ENCODE data around the gene ZMYND8. TPM values are rescaled to one million over a fixed set of nuclear protein-coding genes. Genes with fewer than 3 reads are reported as not detected.
"Not testable (repeated sequence)": the region's sequence is repeated elsewhere in the genome, so short reads cannot be mapped to it uniquely, and the experiment has no call there.

Gene ZMYND8
- total and polyA plus RNA-seq, 2 of the 8 experiments (the other 6 are each of a cell fraction or from before 2014, with no cell fraction given): 50.5 to 163 TPM

DNA sequence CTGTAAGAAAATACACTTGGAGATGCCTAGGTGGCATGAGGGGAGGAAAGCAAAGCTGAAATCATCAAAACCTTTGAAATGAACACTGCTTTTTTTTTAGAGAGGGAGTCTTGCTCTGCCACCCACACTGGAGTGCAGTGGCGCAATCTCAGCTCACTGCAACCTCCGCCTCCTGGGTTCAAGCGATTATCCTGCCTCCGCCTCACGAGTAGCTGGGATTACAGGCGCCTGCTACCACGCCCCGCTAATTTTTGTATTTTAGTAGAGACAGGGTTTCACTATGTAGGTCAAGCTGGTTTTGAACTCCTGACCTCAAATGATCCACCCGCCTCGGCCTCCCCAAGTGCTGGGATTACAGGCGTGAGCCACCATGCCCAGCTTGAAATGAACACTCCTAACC is 111.3 kb downstream of the ZMYND8 start:
- H2AFZ ChIP-seq (ENCODE audit: low read length): not testable (repeated sequence)

More for the DNA sequence above, 111.3 kb downstream of the ZMYND8 start:
- H4K8ac ChIP-seq (ENCODE audit: extremely low read depth, insufficient read depth, low read length); H4K5ac ChIP-seq (ENCODE audit: insufficient read length, low read depth, low read length); H2BK20ac ChIP-seq (ENCODE audit: low read length); H3K23me2 ChIP-seq (ENCODE audit: low read depth, low read length); H2BK5ac ChIP-seq (ENCODE audit: low read depth, low read length); DNase-seq (ENCODE audit: low read depth in 1 of 2, low spot score in 2 of 2); H3K9ac ChIP-seq (replicated peaks in 1 of 4; ENCODE audit: extremely low read depth in 1 of 4, low read depth in 3 of 4, low read length in 3 of 4); H2BK120ac ChIP-seq (replicated peaks; ENCODE audit: low read depth, low read length); H2BK12ac ChIP-seq (ENCODE audit: low read depth, low read length); H3K27ac ChIP-seq (ENCODE audit: low read depth, low read length); H4K91ac ChIP-seq (replicated peaks; ENCODE audit: insufficient read length, low read length); FAIRE-seq; H4K20me1 ChIP-seq (replicated peaks in 1 of 2; ENCODE audit: control insufficient read depth in 1 of 2, insufficient read depth in 2 of 2, low read length in 2 of 2); H3K79me1 ChIP-seq (ENCODE audit: low read depth, low read length); H3K4me2 ChIP-seq (ENCODE audit: insufficient read depth in 1 of 2, low read depth in 2 of 2, low read length in 2 of 2); H3K56ac ChIP-seq (replicated peaks; ENCODE audit: insufficient read length, low read depth, low read length); H3K23ac ChIP-seq (ENCODE audit: insufficient read length); H3K4ac ChIP-seq (replicated peaks; ENCODE audit: insufficient read length, low read depth, low read length); H3K14ac ChIP-seq (ENCODE audit: insufficient read length); H3K27me3 ChIP-seq (replicated peaks in 1 of 4; ENCODE audit: control insufficient read depth in 3 of 4, extremely low read depth in 1 of 4, insufficient read depth in 3 of 4, low read length in 3 of 4); H3K4me1 ChIP-seq (replicated peaks in 1 of 4; ENCODE audit: control insufficient read depth in 3 of 4, insufficient read depth in 4 of 4, low read length in 3 of 4); H3K18ac ChIP-seq (ENCODE audit: extremely low read depth, low read length); H3K4me3 ChIP-seq (ENCODE audit: extremely low read depth in 1 of 4, insufficient read depth in 2 of 4, low read depth in 3 of 4, low read length in 4 of 4); H2AK5ac ChIP-seq (ENCODE audit: low read depth, low read length); H3K9me3 ChIP-seq (ENCODE audit: insufficient read depth in 2 of 2, low read depth in 1 of 2, low read length in 1 of 2); H2BK15ac ChIP-seq (ENCODE audit: low read length): not testable (repeated sequence)
- ChIA-PET POLR2A (ENCODE audit: partially characterized antibody) (interaction anchor here (1.0 to 2.6 kb wide), 2 partner anchors 15 to 30 kb away, joined by 3 to 6 read pairs; no protein-coding TSS in a partner anchor), CTCF (ENCODE audit: partially characterized antibody) (interaction anchor here (2.0 to 2.3 kb wide), 2 partner anchors 28 to 139 kb away, joined by 8 to 10 read pairs; no protein-coding TSS in a partner anchor)
- Histone ChIP-seq H3K79me2 (ENCODE audit: control insufficient read depth in 1 of 2, insufficient read depth in 2 of 2, low read length in 2 of 2) (peaks cover 0 to 52% of the 10 kb centered on the region in 2 experiments; a peak in 3 of 4 replicates), H3K36me3 (ENCODE audit: control insufficient read depth in 2 of 4, insufficient read depth in 4 of 4, low read length in 3 of 4) (peaks cover 47 to 89% (median 69%) of the 10 kb centered on the region in 4 experiments)
- 97% methylated on average over 11 of the region's 11 CpGs; no CpG with 5 or more reads in 1 of the 2 experiments for WGBS, 2 experiments (ENCODE audit: extremely low coverage in 1 of 2, insufficient coverage in 1 of 2, insufficient read length in 1 of 2, insufficient replicate concordance in 2 of 2, low coverage in 1 of 2, low lambda C conversion rate in 2 of 2, missing lambda C conversion rate in 1 of 2)

Measured in H1 (cell line).